ENCODE data around the gene LYPD6.

The LYPD6 gene

GRCh38 chr2:149348291-149348690 is 17.9 kb downstream of the LYPD6 start:
- no peak overlapping the region for H3K27ac ChIP-seq (ENCODE audit: low read depth, low read length)
- no peaks in the 10 kb centered on the region for H3K4me1 ChIP-seq (ENCODE audit: insufficient read depth, low read length)
- H3K27me3 ChIP-seq (ENCODE audit: insufficient read depth, low read length): no peaks in the 10 kb centered on the region
- no peaks in the 10 kb centered on the region for H3K9me3 ChIP-seq (ENCODE audit: insufficient read depth, low read depth, low read length)
- H3K4me3 ChIP-seq (ENCODE audit: low read length): no peak overlapping the region
- no peaks in the 10 kb centered on the region for H3K36me3 ChIP-seq (ENCODE audit: insufficient read depth, low read length)
- 95% methylated on average over 2 of the region's 2 CpGs for WGBS
- no peak overlapping the region for H3K9ac ChIP-seq (ENCODE audit: low read depth, low read length)

DNA sequence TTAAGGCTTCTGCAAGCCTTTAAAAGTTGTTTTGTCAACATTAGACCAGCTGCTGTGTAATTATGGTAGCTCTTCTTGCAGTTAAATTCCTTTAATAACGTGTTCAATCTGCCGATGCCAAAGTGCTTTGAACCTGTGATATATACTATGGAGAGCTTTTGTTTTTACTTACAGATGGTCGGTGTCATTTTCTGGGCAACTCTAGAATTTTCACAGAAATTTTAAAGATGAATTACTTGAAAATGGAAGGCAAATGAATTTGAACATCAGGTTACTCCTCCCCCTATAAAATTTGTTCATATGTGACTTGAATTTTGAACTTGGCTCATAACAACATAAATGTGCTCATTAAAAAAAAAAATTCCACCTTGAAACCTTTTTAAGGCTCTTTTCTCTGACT is 23.0 kb downstream of the LYPD6 start:
- H3K36me3 ChIP-seq (ENCODE audit: insufficient read depth, low read length): no peaks in the 10 kb centered on the region
- 95% methylated on average over 3 of the region's 3 CpGs for WGBS
- H3K27me3 ChIP-seq (ENCODE audit: insufficient read depth, low read length): no peaks in the 10 kb centered on the region
- H3K9me3 ChIP-seq (ENCODE audit: insufficient read depth, low read depth, low read length): no peaks in the 10 kb centered on the region
- no peak overlapping the region for H3K9ac ChIP-seq (ENCODE audit: low read depth, low read length)
- H3K4me1 ChIP-seq (ENCODE audit: insufficient read depth, low read length): no peaks in the 10 kb centered on the region
- H3K4me3 ChIP-seq (ENCODE audit: low read length): no peak overlapping the region
- H3K27ac ChIP-seq (ENCODE audit: low read depth, low read length): no peak overlapping the region

GRCh38 chr2:149355716-149356422 is 25.5 kb downstream of the LYPD6 start:
- Histone ChIP-seq H3K27me3 (ENCODE audit: insufficient read depth, low read length) (no peaks in the 10 kb centered on the region), H3K36me3 (ENCODE audit: insufficient read depth, low read length) (no peaks in the 10 kb centered on the region), H3K4me1 (ENCODE audit: insufficient read depth, low read length) (peaks cover 6% of the 10 kb centered on the region; the same call in 1 of the 2 replicates), H3K9ac (ENCODE audit: low read depth, low read length) (no peak overlapping the region), H3K9me3 (ENCODE audit: insufficient read depth, low read depth, low read length) (no peaks in the 10 kb centered on the region), H3K27ac (ENCODE audit: low read depth, low read length) (no peak overlapping the region), H3K4me3 (ENCODE audit: low read length) (no peak overlapping the region)
- 92% methylated on average over 4 of the region's 4 CpGs for WGBS

DNA sequence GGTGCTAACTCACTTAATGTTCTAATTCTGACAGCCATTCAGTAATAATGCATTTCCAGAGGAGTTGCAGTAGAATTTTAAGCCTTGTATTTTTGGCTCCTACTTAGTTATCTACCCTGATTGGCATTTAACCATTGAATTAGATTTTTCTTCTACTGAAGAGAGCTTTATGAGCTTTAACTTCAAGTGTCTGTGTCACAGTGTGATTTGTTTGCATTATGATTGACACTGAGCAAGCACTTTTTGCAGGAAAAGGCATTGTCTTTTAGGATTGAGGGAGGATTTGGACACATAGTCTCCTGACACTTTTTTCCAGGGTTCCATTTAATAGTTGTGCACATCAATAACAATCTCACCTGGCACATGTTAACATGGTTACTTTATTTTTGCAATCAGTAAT is 26.7 kb downstream of the LYPD6 start:
- H3K27ac ChIP-seq (ENCODE audit: low read depth, low read length): no peak overlapping the region
- H3K4me1 ChIP-seq (ENCODE audit: insufficient read depth, low read length): peaks cover 6% of the 10 kb centered on the region; the same call in 1 of the 2 replicates
- no peak overlapping the region for H3K4me3 ChIP-seq (ENCODE audit: low read length)
- H3K36me3 ChIP-seq (ENCODE audit: insufficient read depth, low read length): no peaks in the 10 kb centered on the region
- no peaks in the 10 kb centered on the region for H3K9me3 ChIP-seq (ENCODE audit: insufficient read depth, low read depth, low read length)
- no peak overlapping the region for H3K9ac ChIP-seq (ENCODE audit: low read depth, low read length)
- no peaks in the 10 kb centered on the region for H3K27me3 ChIP-seq (ENCODE audit: insufficient read depth, low read length)

DNA sequence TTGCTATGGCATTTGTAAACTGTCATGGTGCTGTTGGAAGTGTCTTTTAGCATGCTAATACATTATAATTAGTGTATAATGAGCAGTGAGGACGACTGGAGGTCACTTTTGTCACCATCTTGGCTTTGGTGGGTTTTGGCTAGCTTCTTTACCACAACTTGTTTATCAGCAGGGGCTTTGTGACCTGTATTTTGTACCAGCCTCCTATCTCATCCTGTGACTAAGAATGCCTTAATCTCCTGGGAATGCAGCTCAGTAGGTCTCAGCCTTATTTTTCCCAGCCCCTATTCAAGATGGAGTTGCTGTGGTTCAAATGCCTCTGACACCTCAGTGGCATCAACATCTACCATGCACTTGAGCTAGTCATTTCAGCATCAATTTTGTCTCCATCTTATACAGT is 29.7 kb downstream of the LYPD6 start:
- no peaks in the 10 kb centered on the region for H3K27me3 ChIP-seq (ENCODE audit: insufficient read depth, low read length)
- no peak overlapping the region for H3K4me3 ChIP-seq (ENCODE audit: low read length)
- no peak overlapping the region for H3K27ac ChIP-seq (ENCODE audit: low read depth, low read length)
- H3K9me3 ChIP-seq (ENCODE audit: insufficient read depth, low read depth, low read length): no peaks in the 10 kb centered on the region
- H3K4me1 ChIP-seq (ENCODE audit: insufficient read depth, low read length): peaks cover 18% of the 10 kb centered on the region; the same call in 1 of the 2 replicates
- 62% methylated on average over 1 of the region's 1 CpG for WGBS
- H3K36me3 ChIP-seq (ENCODE audit: insufficient read depth, low read length): no peaks in the 10 kb centered on the region
- H3K9ac ChIP-seq (ENCODE audit: low read depth, low read length): no peak overlapping the region

GRCh38 chr2:149363958-149364357 is 33.6 kb downstream of the LYPD6 start:
- WGBS: 55% methylated on average over 1 of the region's 1 CpG
- H3K9me3 ChIP-seq (ENCODE audit: insufficient read depth, low read depth, low read length): peaks cover 7% of the 10 kb centered on the region; the same call in 1 of the 2 replicates
- no peak overlapping the region for H3K9ac ChIP-seq (ENCODE audit: low read depth, low read length)
- no peak overlapping the region for H3K4me3 ChIP-seq (ENCODE audit: low read length)
- no peaks in the 10 kb centered on the region for H3K27me3 ChIP-seq (ENCODE audit: insufficient read depth, low read length)
- H3K36me3 ChIP-seq (ENCODE audit: insufficient read depth, low read length): no peaks in the 10 kb centered on the region
- H3K4me1 ChIP-seq (ENCODE audit: insufficient read depth, low read length): peaks cover 30% of the 10 kb centered on the region
- H3K27ac ChIP-seq (ENCODE audit: low read depth, low read length): peak overlapping the region; percentile 42

DNA sequence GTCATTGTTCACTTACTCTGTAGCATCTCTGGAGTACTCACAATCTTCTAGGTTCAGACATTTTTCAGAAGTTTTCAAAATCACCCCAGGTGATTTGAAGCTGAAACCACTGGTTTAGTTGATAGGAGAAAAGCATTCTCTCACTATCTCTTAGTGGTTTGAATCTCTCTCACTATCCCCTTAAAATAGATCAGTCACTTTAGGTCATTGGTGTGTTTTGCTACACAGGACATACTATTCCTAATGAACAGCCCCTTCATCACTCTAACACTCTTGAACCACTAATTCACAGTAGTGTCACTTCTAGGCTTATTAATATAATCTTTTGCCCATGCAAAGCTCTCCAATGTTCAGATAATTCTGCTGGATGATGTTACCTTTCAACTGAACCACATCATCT is 34.5 kb downstream of the LYPD6 start:
- no peak overlapping the region for H3K4me3 ChIP-seq (ENCODE audit: low read length)
- no peak overlapping the region for H3K9ac ChIP-seq (ENCODE audit: low read depth, low read length)
- H3K36me3 ChIP-seq (ENCODE audit: insufficient read depth, low read length): no peaks in the 10 kb centered on the region
- no peak overlapping the region for H3K27ac ChIP-seq (ENCODE audit: low read depth, low read length)
- no peaks in the 10 kb centered on the region for H3K27me3 ChIP-seq (ENCODE audit: insufficient read depth, low read length)
- H3K9me3 ChIP-seq (ENCODE audit: insufficient read depth, low read depth, low read length): peaks cover 7% of the 10 kb centered on the region; the same call in 1 of the 2 replicates
- H3K4me1 ChIP-seq (ENCODE audit: insufficient read depth, low read length): peaks cover 27% of the 10 kb centered on the region

GRCh38 chr2:149365931-149366583 is 35.7 kb downstream of the LYPD6 start:
- 86% methylated on average over 5 of the region's 5 CpGs for WGBS
- H3K27me3 ChIP-seq (ENCODE audit: insufficient read depth, low read length): no peaks in the 10 kb centered on the region
- no peak overlapping the region for H3K9ac ChIP-seq (ENCODE audit: low read depth, low read length)
- no peak overlapping the region for H3K4me3 ChIP-seq (ENCODE audit: low read length)
- peaks cover 7% of the 10 kb centered on the region; the same call in 1 of the 2 replicates for H3K9me3 ChIP-seq (ENCODE audit: insufficient read depth, low read depth, low read length)
- H3K36me3 ChIP-seq (ENCODE audit: insufficient read depth, low read length): no peaks in the 10 kb centered on the region
- peaks cover 25% of the 10 kb centered on the region for H3K4me1 ChIP-seq (ENCODE audit: insufficient read depth, low read length)
- H3K27ac ChIP-seq (ENCODE audit: low read depth, low read length): no peak overlapping the region

DNA sequence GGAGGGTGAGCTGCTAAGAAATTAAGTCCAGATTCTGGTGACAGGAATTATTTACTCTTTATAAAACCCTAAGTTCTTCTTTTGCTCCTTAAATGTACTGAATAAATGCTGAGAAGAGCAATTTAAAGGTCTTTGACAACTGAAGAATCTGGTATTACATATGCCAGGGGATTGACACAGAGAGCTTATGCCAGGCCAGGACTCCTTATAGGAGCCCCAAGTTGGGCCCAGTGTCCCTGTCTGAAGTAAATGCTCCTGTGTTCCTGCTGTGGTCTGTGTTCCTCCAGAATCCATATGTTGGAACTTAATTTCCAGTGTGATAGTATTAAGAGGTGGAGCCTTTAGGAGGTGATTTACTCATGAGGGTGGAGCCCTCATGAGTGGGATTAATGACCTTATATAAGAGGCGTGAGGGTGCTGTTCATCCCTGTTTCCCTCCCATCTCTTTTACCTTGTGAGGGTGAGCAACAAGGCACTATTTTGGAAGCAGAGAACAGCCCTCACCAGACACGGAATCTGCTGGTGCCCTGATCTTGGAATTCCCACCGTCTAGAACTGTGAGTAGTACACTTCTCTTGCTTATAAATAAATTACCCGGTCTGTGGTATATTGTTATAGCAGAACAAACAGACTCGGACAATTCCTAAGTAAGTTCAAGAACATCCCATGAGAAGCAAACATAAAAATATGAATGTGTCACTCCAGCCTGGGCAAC is 39.8 kb downstream of the LYPD6 start:
- Histone ChIP-seq H3K27me3 (ENCODE audit: insufficient read depth, low read length) (no peaks in the 10 kb centered on the region), H3K9ac (ENCODE audit: low read depth, low read length) (no peak overlapping the region), H3K27ac (ENCODE audit: low read depth, low read length) (no peak overlapping the region), H3K4me1 (ENCODE audit: insufficient read depth, low read length) (peaks cover 13% of the 10 kb centered on the region), H3K36me3 (ENCODE audit: insufficient read depth, low read length) (no peaks in the 10 kb centered on the region), H3K9me3 (ENCODE audit: insufficient read depth, low read depth, low read length) (peaks cover 7% of the 10 kb centered on the region; the same call in 1 of the 2 replicates), H3K4me3 (ENCODE audit: low read length) (no peak overlapping the region)
- 89% methylated on average over 5 of the region's 5 CpGs for WGBS

DNA sequence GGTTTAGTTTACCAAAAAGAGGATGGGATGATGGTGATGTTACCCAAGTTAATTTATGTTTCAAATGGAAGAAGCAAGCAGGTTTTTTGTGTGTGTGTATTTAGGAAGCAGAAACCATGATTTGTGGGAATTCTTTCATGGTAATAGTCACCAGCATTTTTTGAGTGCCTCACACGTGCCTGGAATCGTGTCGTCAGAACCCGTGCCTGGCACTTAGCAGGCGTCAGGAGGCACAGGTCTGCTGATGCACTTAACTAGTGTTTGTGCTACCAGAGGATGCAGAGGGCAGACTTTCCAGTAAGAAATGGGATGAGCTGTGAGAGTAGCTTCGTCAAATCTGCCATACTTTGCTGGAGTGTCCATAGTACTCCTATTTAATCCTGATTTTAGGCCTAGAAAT is 41.1 kb downstream of the LYPD6 start:
- Histone ChIP-seq H3K4me1 (ENCODE audit: insufficient read depth, low read length) (peaks cover 13% of the 10 kb centered on the region), H3K9me3 (ENCODE audit: insufficient read depth, low read depth, low read length) (peaks cover 7% of the 10 kb centered on the region; the same call in 1 of the 2 replicates), H3K27me3 (ENCODE audit: insufficient read depth, low read length) (no peaks in the 10 kb centered on the region), H3K9ac (ENCODE audit: low read depth, low read length) (no peak overlapping the region), H3K4me3 (ENCODE audit: low read length) (no peak overlapping the region), H3K36me3 (ENCODE audit: insufficient read depth, low read length) (no peaks in the 10 kb centered on the region), H3K27ac (ENCODE audit: low read depth, low read length) (no peak overlapping the region)
- 94% methylated on average over 6 of the region's 6 CpGs for WGBS

- H3K4me1 ChIP-seq (ENCODE audit: insufficient read depth, low read length): peaks cover 14% of the 10 kb centered on the region
- WGBS: 81% methylated on average over 8 of the region's 8 CpGs
- H3K36me3 ChIP-seq (ENCODE audit: insufficient read depth, low read length): no peaks in the 10 kb centered on the region
- no peak overlapping the region for H3K9ac ChIP-seq (ENCODE audit: low read depth, low read length)
- H3K27me3 ChIP-seq (ENCODE audit: insufficient read depth, low read length): no peaks in the 10 kb centered on the region
- H3K27ac ChIP-seq (ENCODE audit: low read depth, low read length): no peak overlapping the region
- H3K9me3 ChIP-seq (ENCODE audit: insufficient read depth, low read depth, low read length): no peaks in the 10 kb centered on the region
- no peak overlapping the region for H3K4me3 ChIP-seq (ENCODE audit: low read length)
These were observed 45.5 kb downstream of the LYPD6 start for GRCh38 chr2:149375801-149376361.
